HEK293 (cell line): ENCODE data around the gene SLC49A3.

ENCODE experiments used
- CTCF ChIA-PET: fragments of 350-600 bp; formaldehyde crosslinking; extraction: SDS; loops from one replicate; lab custom pipeline; 2021; ENCODE audit warnings: antibody characterized with exemption; lab: Yijun Ruan, JAX
- POLR2A ChIA-PET: fragments of 300-600 bp; formaldehyde crosslinking; extraction: SDS; loops from one replicate; lab custom pipeline; 2020; ENCODE audit warnings: antibody characterized with exemption, inconsistent platforms; lab: Yijun Ruan, JAX
- H3K27ac ChIP-seq: fragments of 200-500 bp; sonication (Bioruptor generic); 2 replicates; pipeline ENCODE4 v1.5.1; 2014; ENCODE audit warnings: low read depth, low read length, control low read depth, inconsistent platforms; ENCODE audit errors: extremely low read depth
- H3K36me3 ChIP-seq, 2 experiments: fragments of 200-500 bp in 1 of 2; sonication (Bioruptor generic) in 1 of 2; 1 replicate in 1 of 2; 2 replicates in 1 of 2; pipeline ENCODE4 v1.5.1; 2014 to 2017; ENCODE audit warnings: inconsistent platforms in 2 of 2, low read length in 2 of 2; ENCODE audit not compliant: control insufficient read depth in 2 of 2, insufficient read depth in 1 of 2
- H3K4me1 ChIP-seq: fragments of 200-500 bp; sonication (Bioruptor generic); 2 replicates; pipeline ENCODE4 v1.5.1; 2014; ENCODE audit warnings: mild to moderate bottlenecking, low read length, inconsistent platforms; ENCODE audit not compliant: control insufficient read depth, insufficient read depth
- H3K4me3 ChIP-seq: 2 replicates; pipeline ENCODE4 v1.5.1; 2011; ENCODE audit warnings: low read depth, mild to moderate bottlenecking, control low read depth, low read length, moderate library complexity
- H3K9me3 ChIP-seq: fragments of 200-500 bp; sonication (Bioruptor generic); 2 replicates; pipeline ENCODE4 v1.5.1; 2014; ENCODE audit warnings: low read depth, low read length, inconsistent platforms; ENCODE audit not compliant: control insufficient read depth, insufficient read depth
- CTCF ChIP-seq: fragments of 450-650 bp; formaldehyde crosslinking; IDR thresholded peaks from 2 replicates; pipeline ENCODE4 v1.5.1; 2016; ENCODE audit warnings: missing biosample characterization, missing genetic modification characterization
- EGR2 ChIP-seq: fragments of 450-650 bp; formaldehyde crosslinking; IDR thresholded peaks from 2 replicates; pipeline ENCODE4 v1.5.1; 2016; ENCODE audit warnings: low read depth, missing biosample characterization, missing genetic modification characterization
- KLF16 ChIP-seq: fragments of 450-650 bp; formaldehyde crosslinking; IDR thresholded peaks from 2 replicates; pipeline ENCODE4 v1.5.1; 2017; ENCODE audit warnings: missing biosample characterization, missing genetic modification characterization
- RBAK ChIP-seq: fragments of 450-650 bp; formaldehyde crosslinking; IDR thresholded peaks from 2 replicates; pipeline ENCODE4 v1.5.1; 2016; ENCODE audit warnings: missing biosample characterization, missing genetic modification characterization
- YY2 ChIP-seq: fragments of 450-650 bp; formaldehyde crosslinking; IDR thresholded peaks from 2 replicates; pipeline ENCODE4 v1.5.1; 2016; ENCODE audit warnings: missing biosample characterization, missing genetic modification characterization
- ZBTB17 ChIP-seq: fragments of 450-650 bp; formaldehyde crosslinking; IDR thresholded peaks from 2 replicates; pipeline ENCODE4 v1.5.1; 2016; ENCODE audit warnings: missing biosample characterization, missing genetic modification characterization
- ZFHX2 ChIP-seq: fragments of 450-650 bp; formaldehyde crosslinking; conservative IDR thresholded peaks from 2 replicates; pipeline ENCODE4 v1.5.1; 2016; ENCODE audit warnings: missing biosample characterization, missing genetic modification characterization
- ZNF133 ChIP-seq: fragments of 450-650 bp; formaldehyde crosslinking; IDR thresholded peaks from 2 replicates; pipeline ENCODE4 v1.5.1; 2016; ENCODE audit warnings: missing biosample characterization, missing genetic modification characterization
- ZNF169 ChIP-seq: fragments of 450-650 bp; formaldehyde crosslinking; IDR thresholded peaks from 2 replicates; pipeline ENCODE4 v1.5.1; 2016; ENCODE audit warnings: missing biosample characterization, missing genetic modification characterization
- ZNF311 ChIP-seq: fragments of 450-650 bp; formaldehyde crosslinking; IDR thresholded peaks from 2 replicates; pipeline ENCODE4 v1.5.1; 2017; ENCODE audit warnings: missing biosample characterization, missing genetic modification characterization, borderline replicate concordance
- ZNF366 ChIP-seq: fragments of 450-650 bp; formaldehyde crosslinking; conservative IDR thresholded peaks from 2 replicates; pipeline ENCODE4 v1.5.1; 2016; ENCODE audit warnings: missing biosample characterization, missing genetic modification characterization
- ZNF423 ChIP-seq: fragments of 450-650 bp; formaldehyde crosslinking; IDR thresholded peaks from 2 replicates; pipeline ENCODE4 v1.5.1; 2016; ENCODE audit warnings: missing biosample characterization, missing genetic modification characterization
- ZNF449 ChIP-seq: fragments of 450-650 bp; formaldehyde crosslinking; IDR thresholded peaks from 2 replicates; pipeline ENCODE4 v1.5.1; 2017; ENCODE audit warnings: missing biosample characterization, mild to moderate bottlenecking, missing genetic modification characterization, moderate library complexity
- ZNF48 ChIP-seq: fragments of 450-650 bp; formaldehyde crosslinking; IDR thresholded peaks from 2 replicates; pipeline ENCODE4 v1.5.1; 2016; ENCODE audit warnings: missing biosample characterization, missing genetic modification characterization
- ZNF555 ChIP-seq: fragments of 450-650 bp; formaldehyde crosslinking; conservative IDR thresholded peaks from 2 replicates; pipeline ENCODE4 v1.5.1; 2017; ENCODE audit warnings: missing biosample characterization, mild to moderate bottlenecking, missing genetic modification characterization, inconsistent platforms
- ZNF621 ChIP-seq: fragments of 450-650 bp; formaldehyde crosslinking; IDR thresholded peaks from 2 replicates; pipeline ENCODE4 v1.5.1; 2017; ENCODE audit warnings: missing biosample characterization, missing genetic modification characterization
- ZNF639 ChIP-seq: fragments of 450-650 bp; formaldehyde crosslinking; IDR thresholded peaks from 2 replicates; pipeline ENCODE4 v1.5.1; 2016; ENCODE audit warnings: missing biosample characterization, missing genetic modification characterization
- ZNF664 ChIP-seq: fragments of 450-650 bp; formaldehyde crosslinking; IDR thresholded peaks from 2 replicates; pipeline ENCODE4 v1.5.1; 2016; ENCODE audit warnings: missing biosample characterization, missing genetic modification characterization
- ZNF776 ChIP-seq: fragments of 450-650 bp; formaldehyde crosslinking; IDR thresholded peaks from 2 replicates; pipeline ENCODE4 v1.5.0; 2017; ENCODE audit warnings: missing biosample characterization, missing genetic modification characterization, borderline replicate concordance

The SLC49A3 gene

DNA sequence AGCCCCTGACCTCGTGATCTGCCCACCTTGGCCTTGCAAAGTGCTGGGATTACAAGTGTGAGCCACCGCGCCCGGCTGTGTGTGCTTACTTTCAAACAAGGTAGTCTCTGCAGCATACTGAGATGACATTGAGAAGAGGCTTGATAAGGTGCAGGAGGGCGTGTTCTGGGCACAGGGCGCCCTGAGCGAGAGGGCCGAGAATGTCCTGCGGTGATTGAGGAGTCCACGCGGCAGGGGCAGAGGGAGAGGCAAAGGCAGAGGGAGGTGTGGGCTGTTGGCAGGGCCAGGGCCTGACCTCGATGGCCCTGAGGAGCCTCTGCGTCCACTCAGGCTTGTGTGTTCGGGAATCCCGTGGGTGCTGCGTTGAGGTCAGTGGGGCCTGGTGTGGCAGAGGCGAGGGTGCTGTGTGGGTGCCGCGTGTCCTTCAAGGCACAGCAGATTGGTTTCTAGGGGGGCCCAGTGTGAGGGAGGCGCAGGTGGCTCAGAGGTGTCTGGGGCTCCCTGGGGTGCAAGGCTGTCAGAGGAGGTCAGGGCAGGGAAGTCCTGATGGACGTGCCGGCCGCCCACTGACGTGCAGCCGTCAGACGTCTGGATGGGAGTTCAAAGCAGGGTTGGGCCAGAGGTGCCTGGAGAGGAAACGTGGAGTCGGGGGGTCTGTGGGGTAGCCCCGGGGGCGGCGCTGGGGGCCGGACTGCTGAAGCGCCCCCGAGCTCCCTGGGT is 28.8 kb upstream of the SLC49A3 start:
- TF ChIP-seq ZNF48 (tag by site-specific recombination) = no peak
- TF ChIP-seq ZNF366 (tag by site-specific recombination) = no peak
- no peak for TF ChIP-seq RBAK
- TF ChIP-seq CTCF = no peak
- TF ChIP-seq ZNF449 (tag by site-specific recombination) = no peak
- no peak for TF ChIP-seq ZNF555 (tag by site-specific recombination)
- no peak for TF ChIP-seq YY2 (tag by site-specific recombination)
- no peak for TF ChIP-seq ZNF133 (tag by site-specific recombination)
- no peak for TF ChIP-seq ZNF169
- TF ChIP-seq ZBTB17 = no peak
- TF ChIP-seq ZFHX2 (tag by site-specific recombination) = 0 out of 2 replicates have a peak, but pooled peaks have one; percentile 16
- peak; percentile 15; the same call in 1 of the 2 replicates for TF ChIP-seq EGR2
- TF ChIP-seq ZNF621 (tag by site-specific recombination) = no peak
- POLR2A ChIA-PET = no interaction called here
- CTCF ChIA-PET = interaction anchor here (0.7 kb wide), 1 partner anchor 481 kb away, joined by 3 read pairs; no protein-coding TSS in a partner anchor
- H3K4me3 ChIP-seq = no peak overlapping the region
- peaks cover 0 to 30% of the 10 kb centered on the region in 2 experiments; a peak in 1 of 3 replicates for H3K36me3 ChIP-seq
- H3K4me1 ChIP-seq = no peaks in the 10 kb centered on the region
- no peaks in the 10 kb centered on the region for H3K9me3 ChIP-seq
- H3K27ac ChIP-seq = no peak overlapping the region

DNA sequence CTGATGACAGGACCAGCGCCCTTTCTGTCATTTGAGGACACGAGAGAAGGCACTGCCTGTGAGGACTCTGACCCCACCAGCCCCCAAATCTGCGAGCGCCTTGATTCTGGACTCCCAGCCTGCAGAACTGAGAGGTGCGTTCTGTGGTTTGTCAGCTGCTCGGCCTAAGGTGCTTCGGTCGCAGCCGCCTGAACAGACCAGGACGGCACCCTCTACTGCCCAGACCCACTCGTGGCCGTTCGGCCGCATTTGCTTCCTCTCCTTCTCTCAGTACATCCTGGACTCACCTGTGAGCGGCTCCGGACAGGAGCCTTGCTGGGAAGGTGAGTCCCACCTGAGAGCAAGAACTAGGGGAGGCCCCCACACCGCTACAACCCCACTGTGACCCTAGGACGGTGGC is 25.1 kb upstream of the SLC49A3 start:
- Histone ChIP-seq H3K4me1 (no peaks in the 10 kb centered on the region), H3K27ac (no peak overlapping the region), H3K4me3 (no peak overlapping the region), H3K36me3 (peaks cover 0 to 30% of the 10 kb centered on the region in 2 experiments; a peak in 1 of 3 replicates), H3K9me3 (no peaks in the 10 kb centered on the region)
- no peak for TF ChIP-seq ZNF664
- TF ChIP-seq ZNF423 (tag by site-specific recombination) = no peak
- no peak for TF ChIP-seq KLF16 (tag by site-specific recombination)
- no peak for TF ChIP-seq ZNF311
- TF ChIP-seq ZNF776 (tag by site-specific recombination) = no peak
- TF ChIP-seq ZNF639 (tag by site-specific recombination) = no peak
- CTCF ChIA-PET = interaction anchor here (0.6 to 1.4 kb wide), 2 partner anchors 27 to 30 kb away, joined by 3 to 4 read pairs; no protein-coding TSS in a partner anchor
- POLR2A ChIA-PET = no interaction called here
